BE2C (cell line): Measurements from ENCODE around the gene DOCK1.

Experiments used
- DNase-seq: peaks from one replicate; pipeline ENCODE4 v3.0.0-alpha.2; 2020
- H3K27me3 ChIP-seq: fragments of 250-450 bp; sonication (Bioruptor Pico); 2 replicates; pipeline ENCODE4 v1.5.1; 2020; ENCODE audit warnings: mild to moderate bottlenecking
- H3K36me3 ChIP-seq: fragments of 250-450 bp; sonication (Bioruptor Pico); 2 replicates; pipeline ENCODE4 v1.5.1; 2020; ENCODE audit warnings: mild to moderate bottlenecking
- H3K4me1 ChIP-seq: fragments of 250-450 bp; sonication (Bioruptor Pico); 2 replicates; pipeline ENCODE4 v1.5.1; 2020
- H3K4me3 ChIP-seq: 2 replicates; pipeline ENCODE4 v1.5.1; 2011; ENCODE audit warnings: low read depth, low read length
- H3K9me3 ChIP-seq: fragments of 250-450 bp; sonication (Bioruptor Pico); 2 replicates; pipeline ENCODE4 v1.5.1; 2020
- TF ChIP-seq, protein P1 (sequence below): IDR thresholded peaks from 2 replicates; pipeline ENCODE4 v1.5.1; 2012; ENCODE audit warnings: mild to moderate bottlenecking, low read depth, low read length

DOCK1 gene

DNA sequence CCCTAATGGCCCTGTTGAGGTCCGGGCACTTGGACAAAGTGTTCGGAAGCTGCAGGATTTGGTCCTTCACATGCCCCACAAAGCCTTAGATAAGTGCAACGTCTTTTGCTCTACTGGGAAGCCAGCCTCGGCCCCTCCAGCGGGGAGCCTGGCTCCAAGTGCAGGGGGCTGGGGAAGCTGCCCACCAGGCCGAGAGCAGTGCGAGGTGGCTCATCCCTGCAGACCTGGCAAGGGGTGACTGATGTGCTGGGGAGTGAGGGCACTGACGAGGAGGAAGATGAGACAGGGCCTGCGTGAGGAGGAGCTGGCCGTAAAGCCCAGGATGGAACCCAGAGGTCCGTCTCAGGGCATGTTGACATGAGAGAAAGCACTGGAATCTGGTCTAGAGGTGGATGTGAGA, 508.1 kb downstream of the DOCK1 start:
- DNase-seq: no peak
- Histone ChIP-seq H3K9me3 (no peaks in the 10 kb centered on the region), H3K4me1 (no peaks in the 10 kb centered on the region), H3K36me3 (no peaks in the 10 kb centered on the region), H3K27me3 (no peaks in the 10 kb centered on the region), H3K4me3 (no peak overlapping the region)
- TF ChIP-seq, protein P1, sequence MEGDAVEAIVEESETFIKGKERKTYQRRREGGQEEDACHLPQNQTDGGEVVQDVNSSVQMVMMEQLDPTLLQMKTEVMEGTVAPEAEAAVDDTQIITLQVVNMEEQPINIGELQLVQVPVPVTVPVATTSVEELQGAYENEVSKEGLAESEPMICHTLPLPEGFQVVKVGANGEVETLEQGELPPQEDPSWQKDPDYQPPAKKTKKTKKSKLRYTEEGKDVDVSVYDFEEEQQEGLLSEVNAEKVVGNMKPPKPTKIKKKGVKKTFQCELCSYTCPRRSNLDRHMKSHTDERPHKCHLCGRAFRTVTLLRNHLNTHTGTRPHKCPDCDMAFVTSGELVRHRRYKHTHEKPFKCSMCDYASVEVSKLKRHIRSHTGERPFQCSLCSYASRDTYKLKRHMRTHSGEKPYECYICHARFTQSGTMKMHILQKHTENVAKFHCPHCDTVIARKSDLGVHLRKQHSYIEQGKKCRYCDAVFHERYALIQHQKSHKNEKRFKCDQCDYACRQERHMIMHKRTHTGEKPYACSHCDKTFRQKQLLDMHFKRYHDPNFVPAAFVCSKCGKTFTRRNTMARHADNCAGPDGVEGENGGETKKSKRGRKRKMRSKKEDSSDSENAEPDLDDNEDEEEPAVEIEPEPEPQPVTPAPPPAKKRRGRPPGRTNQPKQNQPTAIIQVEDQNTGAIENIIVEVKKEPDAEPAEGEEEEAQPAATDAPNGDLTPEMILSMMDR: no peak

DNA sequence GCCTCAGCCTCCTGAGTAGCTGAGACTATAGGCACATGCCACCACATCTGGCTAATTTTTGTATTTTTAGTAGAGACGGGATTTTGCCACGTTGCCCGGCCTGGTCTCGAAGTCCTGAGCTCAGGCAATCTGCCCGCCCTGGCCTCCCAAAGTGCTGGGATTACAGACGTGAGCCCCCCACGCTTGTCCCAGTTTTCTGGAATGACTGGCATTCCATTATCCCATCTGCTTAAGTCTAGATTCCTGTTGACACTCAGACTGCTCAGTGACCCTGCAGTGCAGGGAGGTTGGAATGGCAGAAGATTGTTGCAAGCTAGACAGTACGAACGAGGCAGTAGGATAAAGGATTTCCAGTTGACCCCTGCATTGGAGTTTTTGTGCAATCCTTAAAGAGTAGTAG, 508.8 kb downstream of the DOCK1 start:
- DNase-seq: no peak
- no peaks in the 10 kb centered on the region for H3K9me3 ChIP-seq
- no peaks in the 10 kb centered on the region for H3K27me3 ChIP-seq
- H3K4me3 ChIP-seq: no peak overlapping the region
- H3K4me1 ChIP-seq: no peaks in the 10 kb centered on the region
- no peaks in the 10 kb centered on the region for H3K36me3 ChIP-seq
- TF ChIP-seq, protein P1: no peak

DNA sequence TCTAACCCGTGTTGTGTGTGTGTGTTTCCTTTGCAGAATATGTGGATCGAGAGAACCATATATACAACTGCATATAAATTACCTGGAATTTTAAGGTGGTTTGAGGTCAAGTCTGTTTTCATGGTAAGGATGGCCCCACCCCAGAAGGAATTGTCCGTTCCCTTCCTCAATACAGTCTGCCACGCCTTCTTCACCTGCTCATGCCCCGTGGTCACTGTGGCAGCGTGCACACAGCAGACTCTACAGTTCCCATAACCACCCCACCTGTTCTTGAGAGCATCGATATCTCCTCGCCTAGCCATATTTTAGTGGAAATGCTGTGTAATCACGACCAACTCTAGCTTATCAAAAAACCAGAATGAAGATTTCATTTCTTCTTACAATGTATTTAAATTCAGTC, 509.9 kb downstream of the DOCK1 start:
- H3K36me3 ChIP-seq: no peaks in the 10 kb centered on the region
- DNase-seq: no peak
- H3K27me3 ChIP-seq: no peaks in the 10 kb centered on the region
- no peaks in the 10 kb centered on the region for H3K4me1 ChIP-seq
- TF ChIP-seq, protein P1: no peak
- H3K4me3 ChIP-seq: no peak overlapping the region
- no peaks in the 10 kb centered on the region for H3K9me3 ChIP-seq

DNA sequence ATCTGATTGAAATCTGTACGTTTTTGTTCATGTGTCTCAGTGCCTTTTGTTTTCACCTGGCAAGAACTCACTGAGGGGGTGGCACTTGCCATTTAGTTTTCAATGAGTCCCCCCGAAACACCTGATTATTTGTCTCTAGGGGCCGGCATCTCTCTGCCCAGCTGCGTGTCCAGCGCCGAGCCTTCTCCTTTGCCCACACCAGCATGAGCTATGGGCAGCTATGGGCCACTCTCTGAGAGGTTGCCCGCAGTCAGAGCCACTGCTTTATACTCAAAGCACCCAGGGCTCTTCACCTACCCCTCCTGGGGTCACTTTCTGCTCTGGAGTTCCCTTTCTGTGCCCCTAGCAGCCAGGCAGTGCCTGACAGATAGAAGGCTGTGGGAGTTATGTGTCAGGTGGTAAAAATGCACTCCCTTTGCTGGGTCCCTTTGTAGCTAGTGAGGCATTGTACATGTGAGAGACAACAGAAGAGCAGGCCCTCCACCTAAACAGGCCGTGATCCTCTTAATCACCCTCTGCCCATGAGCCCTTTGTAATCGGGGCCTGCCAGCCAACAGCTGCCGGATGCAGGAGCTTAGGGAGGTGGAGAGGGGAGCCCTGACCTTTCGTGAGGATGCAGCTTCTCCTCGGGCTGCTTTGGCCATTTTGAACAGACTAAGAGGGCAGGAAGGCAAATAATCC, 510.8 kb downstream of the DOCK1 start:
- Histone ChIP-seq H3K36me3 (no peaks in the 10 kb centered on the region), H3K4me3 (no peak overlapping the region)

DNA sequence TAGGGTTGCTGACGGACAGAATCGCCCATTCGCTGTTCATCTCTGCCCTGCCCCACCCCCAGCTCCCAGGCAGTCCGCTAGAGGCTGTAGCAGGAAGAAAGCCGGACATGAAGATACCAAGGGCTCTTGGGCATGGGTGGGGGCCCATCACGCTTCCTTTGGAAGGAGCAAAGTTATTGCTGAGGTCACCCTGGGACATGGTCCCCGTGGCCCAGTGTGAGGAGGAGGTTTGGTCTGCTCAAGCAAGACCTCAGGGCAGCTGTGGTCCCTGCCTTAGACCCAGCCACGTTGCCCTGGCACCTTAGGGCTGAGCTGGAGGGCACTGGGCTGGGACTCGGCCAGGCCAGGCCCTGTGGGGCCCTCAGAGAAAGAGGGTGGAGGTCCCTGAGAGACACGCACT, 511.8 kb downstream of the DOCK1 start:
- H3K9me3 ChIP-seq: no peaks in the 10 kb centered on the region
- no peak for DNase-seq
- TF ChIP-seq, protein P1: no peak
- no peaks in the 10 kb centered on the region for H3K4me1 ChIP-seq
- no peaks in the 10 kb centered on the region for H3K36me3 ChIP-seq
- H3K4me3 ChIP-seq: no peak overlapping the region
- no peaks in the 10 kb centered on the region for H3K27me3 ChIP-seq

More for the DNA sequence above, 510.8 kb downstream of the DOCK1 start:
- H3K4me1 ChIP-seq: no peaks in the 10 kb centered on the region
- DNase-seq: no peak
- H3K27me3 ChIP-seq: no peaks in the 10 kb centered on the region
- no peaks in the 10 kb centered on the region for H3K9me3 ChIP-seq
- TF ChIP-seq, protein P1: no peak

DNA sequence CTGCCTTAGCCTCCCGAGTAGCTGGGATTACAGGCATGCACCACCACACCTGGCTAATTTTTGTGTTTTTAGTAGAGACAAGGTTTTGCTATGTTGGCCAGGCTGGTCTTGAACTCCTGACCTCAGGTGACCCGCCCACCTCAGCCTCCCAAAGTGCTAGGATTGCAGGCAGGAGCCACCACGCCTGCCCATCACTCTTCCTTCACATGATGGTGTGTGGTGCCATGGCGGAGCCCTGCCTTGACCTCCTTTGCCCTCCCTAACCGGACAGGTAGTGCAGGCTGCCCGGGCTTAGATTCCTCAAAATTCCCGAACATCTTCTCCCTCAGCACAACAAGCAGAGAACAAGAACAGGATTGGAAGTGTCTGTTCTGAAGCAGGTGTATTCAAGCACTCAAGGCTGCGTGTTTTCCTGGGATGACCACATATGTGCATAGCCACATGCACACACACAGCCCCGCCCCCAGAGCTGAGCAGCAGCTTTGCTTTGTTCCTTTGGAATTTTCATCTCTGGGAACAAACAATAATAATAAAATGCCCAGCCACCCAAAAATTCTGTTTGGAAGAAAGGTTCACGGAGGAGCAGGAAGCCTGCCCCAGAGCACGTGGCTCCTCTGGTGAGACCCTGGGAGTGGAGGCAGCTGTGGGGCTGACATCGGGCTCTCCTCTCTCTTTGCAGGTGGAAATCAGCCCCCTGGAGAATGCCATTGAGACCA, 512.6 kb downstream of the DOCK1 start:
- no peaks in the 10 kb centered on the region for H3K4me1 ChIP-seq
- no peak overlapping the region for H3K4me3 ChIP-seq
- no peaks in the 10 kb centered on the region for H3K9me3 ChIP-seq
- H3K27me3 ChIP-seq: no peaks in the 10 kb centered on the region
- H3K36me3 ChIP-seq: no peaks in the 10 kb centered on the region
- TF ChIP-seq, protein P1: no peak
- DNase-seq: no peak
